GM18526 (cell line): ENCODE measurements around the gene ST6GALNAC6.

ENCODE experiments used
- POLR2A ChIP-seq: IDR thresholded peaks from 3 replicates; pipeline ENCODE4 v1.6.1; 2011; ENCODE audit not compliant: insufficient read length; ENCODE audit errors: extremely low read depth

The ST6GALNAC6 gene

DNA sequence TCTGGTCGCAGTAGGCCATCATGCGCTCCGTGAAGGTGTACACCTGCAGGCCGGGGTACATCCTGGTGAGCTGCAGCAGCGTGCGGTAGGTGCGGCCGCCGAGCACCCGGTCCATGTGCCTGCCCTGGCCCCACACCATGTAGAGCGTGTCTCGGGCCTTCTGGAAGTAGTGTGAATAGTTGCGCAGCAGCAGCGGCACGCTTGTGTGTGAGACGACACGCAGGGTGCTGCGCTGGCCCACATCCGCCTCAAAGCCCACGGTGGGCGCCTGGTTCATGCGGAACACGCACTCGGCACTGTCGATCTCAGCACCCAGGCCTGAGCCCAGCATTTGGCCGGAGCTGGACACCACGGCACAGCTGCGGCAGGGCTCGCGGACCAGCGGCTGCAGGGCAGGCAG is 12.9 kb upstream of the ST6GALNAC6 start:
- no peak for TF ChIP-seq POLR2A

DNA sequence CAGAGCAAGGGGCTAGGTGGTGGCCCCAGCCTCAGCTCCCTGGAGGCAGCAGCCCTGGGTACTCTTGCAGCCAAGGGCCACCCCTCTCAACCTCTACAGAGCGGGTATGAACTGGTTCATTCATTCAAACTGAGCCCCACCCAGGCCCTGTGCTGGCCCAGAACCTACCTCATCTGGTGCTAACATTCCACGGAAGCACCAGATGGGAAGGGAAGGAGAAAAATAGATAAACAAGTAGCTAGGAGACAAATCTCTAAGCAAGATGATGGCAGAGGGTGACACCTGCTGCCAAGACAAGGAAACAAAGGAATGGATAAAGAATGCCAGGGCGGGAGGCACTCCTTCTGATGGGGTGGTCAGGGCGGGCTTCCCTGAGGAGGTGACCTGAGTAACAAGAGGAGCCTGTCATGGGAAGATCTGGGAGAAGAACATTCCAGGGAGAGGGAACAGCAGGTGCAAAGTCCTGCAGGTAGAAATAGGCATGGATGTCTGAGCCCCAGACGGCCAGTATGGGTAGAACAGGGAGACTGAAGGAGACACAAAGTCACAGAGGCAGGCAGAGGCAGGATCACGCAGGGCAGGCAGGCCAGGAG is 11.3 kb upstream of the ST6GALNAC6 start:
- no peak for TF ChIP-seq POLR2A

DNA sequence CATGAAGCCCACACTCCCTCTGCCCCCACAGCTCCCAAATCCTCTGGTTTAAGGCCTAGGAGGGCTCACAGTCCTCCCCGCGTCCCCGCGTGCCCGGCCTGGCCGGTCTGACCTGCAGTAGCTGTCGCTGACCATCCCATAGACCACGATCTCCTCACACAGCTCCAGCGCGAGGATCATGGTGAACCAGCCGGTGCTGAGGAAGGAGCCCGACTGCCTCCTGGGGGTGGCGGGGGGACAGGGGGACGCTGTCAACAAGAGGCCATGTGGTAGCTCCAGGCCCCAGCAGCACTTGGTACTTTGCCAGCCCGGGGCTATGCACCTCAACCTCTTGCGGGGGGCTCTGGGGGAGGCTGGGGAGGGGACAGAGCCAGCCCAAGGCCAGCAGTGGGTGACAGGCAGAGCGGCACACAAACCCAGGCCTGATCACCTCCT is 10.5 kb upstream of the ST6GALNAC6 start:
- no peak for TF ChIP-seq POLR2A

- no peak for TF ChIP-seq POLR2A
Observed at GRCh38 chr9:127908660-127908926, 9.2 kb upstream of the ST6GALNAC6 start.

GRCh38 chr9:127907867-127908659 is 8.7 kb upstream of the ST6GALNAC6 start:
- no peak for TF ChIP-seq POLR2A

- peak; percentile 49 for TF ChIP-seq POLR2A
Observed at GRCh38 chr9:127905788-127906191, 6.4 kb upstream of the ST6GALNAC6 start.

DNA sequence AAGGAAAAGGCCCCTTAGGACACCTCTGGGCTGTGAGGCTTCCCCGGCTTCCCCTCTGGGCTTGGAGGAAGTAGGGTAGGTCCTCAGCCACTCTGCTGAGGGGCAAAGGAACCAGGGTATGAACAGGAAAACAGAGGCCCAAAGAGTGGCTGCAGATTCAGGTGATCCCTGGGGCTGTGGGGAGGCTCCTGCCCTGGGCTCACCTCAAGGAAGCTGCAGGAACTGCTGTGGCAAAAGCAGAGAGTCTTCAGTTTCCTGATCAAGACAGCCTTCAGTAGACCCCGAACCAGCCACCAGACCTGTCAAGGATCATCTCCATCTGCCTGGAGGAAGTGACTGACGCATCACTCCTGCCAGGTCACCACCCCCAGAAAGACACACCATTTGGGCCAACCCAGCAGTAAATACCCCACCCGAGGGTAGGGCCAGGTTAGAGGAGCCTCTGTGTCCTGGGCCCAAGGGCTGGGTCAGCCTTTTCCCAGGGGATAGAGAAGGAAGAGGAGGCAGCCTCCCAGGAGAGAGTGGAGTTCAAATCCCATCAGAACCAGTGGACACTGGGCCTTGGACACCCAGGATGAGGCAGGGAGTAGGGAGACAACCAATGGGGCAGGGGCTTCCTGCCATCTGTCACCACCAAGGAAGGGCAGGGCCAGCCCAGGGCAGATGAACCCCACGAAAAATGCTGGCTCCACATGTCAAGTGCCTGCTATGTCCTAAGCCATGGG is 5.8 kb upstream of the ST6GALNAC6 start:
- TF ChIP-seq POLR2A = peak; percentile 27

GRCh38 chr9:127904561-127905003 is 5.2 kb upstream of the ST6GALNAC6 start:
- peak; percentile 5 for TF ChIP-seq POLR2A

DNA sequence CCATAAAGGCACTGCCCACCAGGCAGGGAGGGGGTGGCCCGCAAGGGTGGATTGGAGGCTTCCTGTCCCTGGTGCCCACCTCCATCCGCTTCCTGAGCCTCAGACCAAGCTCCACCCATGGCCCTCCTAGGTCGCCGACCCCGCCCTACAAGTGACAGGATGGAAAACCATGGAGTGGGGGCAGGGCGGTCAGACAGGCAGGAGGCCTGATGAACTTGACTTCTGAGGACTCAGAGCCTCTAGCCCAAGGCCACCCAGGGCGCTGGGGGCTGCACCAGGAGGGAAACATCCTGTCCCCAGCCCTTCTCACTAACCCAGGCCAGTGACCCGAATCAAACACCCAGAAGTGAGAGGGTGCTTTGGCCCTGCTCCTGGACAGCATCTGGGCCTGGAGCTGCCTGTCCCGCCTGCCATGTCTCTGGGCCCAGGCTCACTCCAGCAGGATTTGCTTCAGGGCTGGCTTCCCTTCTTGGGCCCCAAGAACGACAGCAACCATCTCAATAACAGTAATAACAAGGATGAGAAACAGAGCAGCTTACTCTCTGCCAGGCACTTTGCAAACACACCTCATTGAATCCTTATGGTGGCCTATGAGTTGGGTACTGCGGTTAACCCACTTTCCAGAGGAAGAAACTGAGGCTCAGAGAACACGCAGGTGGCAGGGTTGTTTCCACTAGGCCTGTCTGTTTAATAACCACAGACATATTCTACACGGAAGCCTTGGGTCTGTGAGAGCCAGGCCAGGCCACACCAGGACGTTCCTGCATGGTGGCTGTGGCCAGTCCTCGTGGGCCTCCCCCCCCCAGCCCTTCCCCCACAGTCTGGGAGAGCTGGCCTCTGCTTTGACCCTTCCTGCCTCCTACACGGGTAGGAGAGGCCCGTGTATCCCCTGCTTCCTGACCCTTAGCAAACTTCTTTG is 4.4 kb upstream of the ST6GALNAC6 start:
- peak; percentile 49 for TF ChIP-seq POLR2A

DNA sequence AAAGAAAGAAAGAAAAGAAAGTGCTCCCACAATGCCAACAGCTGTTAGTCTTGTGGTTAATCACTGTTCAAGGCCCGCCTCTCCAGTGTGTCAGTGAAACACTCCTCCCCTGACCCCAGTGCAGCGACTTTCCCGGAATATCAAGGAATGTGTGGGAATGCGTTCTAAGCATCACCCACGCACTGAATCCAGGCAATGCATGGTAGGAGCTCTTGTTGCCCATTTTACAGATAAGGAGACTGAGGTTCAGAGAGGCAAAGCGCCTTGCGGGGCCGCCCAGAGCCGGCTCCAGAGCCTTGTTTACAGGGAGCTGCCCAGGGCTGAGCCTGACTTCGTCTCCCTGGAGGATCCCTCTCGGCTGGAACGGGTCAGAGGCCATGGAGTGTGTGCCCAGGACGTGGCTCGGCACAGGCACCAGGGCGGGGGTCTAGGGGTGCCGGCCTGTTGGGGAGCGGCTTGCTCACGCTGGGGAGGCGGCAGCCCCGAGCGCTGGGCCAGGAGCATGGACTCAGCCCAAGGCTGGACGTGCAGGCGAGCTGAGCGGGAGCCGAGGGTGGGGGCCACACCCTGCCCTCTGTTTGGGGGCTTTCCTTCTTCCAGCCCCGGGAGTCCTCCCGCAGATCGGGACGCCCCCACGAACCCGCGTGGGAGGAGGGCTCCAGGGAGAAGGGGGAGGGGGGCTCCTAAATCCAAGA is 823 bp downstream of the ST6GALNAC6 start:
- no peak for TF ChIP-seq POLR2A

- no peak for TF ChIP-seq POLR2A
Observed at GRCh38 chr9:127897193-127897692, 2.2 kb downstream of the ST6GALNAC6 start.

DNA sequence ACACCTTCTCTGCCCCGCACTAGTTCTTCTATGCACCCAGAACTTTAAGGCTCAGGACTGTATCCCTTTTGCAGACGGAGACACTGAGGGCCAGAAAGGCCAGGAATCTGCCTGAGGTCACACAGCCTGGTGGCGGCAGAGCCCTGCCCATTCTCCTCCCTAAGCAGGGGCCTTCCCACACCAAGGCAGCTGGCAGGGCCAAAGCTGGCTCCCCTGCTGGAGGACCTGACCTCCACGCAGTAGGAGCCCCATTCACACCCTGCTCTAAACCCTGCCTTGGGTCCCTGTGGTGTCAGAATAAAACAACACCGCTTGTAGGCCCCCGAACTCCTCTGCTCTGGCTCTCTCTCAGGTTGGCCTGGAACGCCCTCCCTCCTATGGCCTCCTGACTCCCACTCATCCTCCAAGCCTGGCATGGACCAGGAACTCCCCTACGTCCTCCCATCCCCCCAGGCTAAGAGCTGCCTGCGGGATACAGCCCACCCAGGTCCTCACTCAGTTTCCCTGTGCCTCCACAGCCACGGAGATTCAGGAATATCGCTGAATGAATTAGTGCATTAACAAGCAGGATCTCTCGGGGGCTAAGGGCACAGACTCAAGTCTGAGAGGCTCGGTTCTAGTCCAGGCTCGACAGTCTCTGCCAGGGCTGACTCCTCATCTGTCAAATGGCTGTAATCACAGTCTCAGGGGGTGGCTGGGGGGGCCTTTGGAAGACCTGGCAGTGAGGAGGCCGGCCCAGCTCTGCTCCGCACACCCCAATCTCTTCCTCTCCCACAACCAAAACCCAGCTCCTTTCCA is 2.8 kb downstream of the ST6GALNAC6 start:
- TF ChIP-seq POLR2A = no peak

GRCh38 chr9:127895811-127896210 is 3.6 kb downstream of the ST6GALNAC6 start:
- no peak for TF ChIP-seq POLR2A

GRCh38 chr9:127893392-127893791 is 6.0 kb downstream of the ST6GALNAC6 start:
- no peak for TF ChIP-seq POLR2A
